ENCODE results near the gene ST3GAL5. TPM values are rescaled to one million over a fixed set of nuclear protein-coding genes. Genes with fewer than 3 reads are reported as not detected.

The ST3GAL5 gene
- total and polyA plus RNA-seq, 2 of the 8 experiments (the other 6 are each of a cell fraction or from before 2014, with no cell fraction given), result 1.9 to 4.5 TPM

DNA sequence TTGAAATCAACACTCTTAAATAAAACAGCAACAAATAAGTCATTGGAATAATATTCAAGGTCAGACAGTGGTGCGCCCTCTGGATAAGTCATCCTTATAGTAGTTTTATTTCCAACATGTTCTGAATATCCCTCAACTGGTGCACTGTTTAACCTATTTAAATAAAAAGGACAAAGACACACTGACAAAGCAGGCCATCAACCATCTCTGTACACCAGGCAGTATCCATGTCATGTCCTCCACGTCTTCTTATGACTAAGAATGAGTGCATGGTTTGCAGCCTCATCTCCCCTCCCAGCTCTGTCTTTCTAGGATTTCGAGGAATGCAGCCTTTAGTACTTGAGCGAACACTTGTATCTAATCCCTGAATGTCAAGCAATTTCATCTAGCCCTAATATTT, 42.4 kb downstream of the ST3GAL5 start (continued):
- TF ChIP-seq, protein P1, sequence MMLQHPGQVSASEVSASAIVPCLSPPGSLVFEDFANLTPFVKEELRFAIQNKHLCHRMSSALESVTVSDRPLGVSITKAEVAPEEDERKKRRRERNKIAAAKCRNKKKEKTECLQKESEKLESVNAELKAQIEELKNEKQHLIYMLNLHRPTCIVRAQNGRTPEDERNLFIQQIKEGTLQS (IDR thresholded peaks at IDR 0.05; ENCODE audit: insufficient read depth, low read depth, low read length), result no peak
- TF ChIP-seq YY1 (IDR thresholded peaks at IDR 0.05; ENCODE audit: low read depth, low read length) (no peak), GABPA (IDR thresholded peaks at IDR 0.05; ENCODE audit: borderline replicate concordance, insufficient read depth, low read length) (no peak), KDM4A (IDR thresholded peaks at IDR 0.05; ENCODE audit: low read depth, low read length, severe bottlenecking) (no peak), CBX5 (IDR thresholded peaks at IDR 0.05; ENCODE audit: low read depth, low read length) (no peak)

All from H1 (cell line).